Panc1 (cell line): ENCODE data around the gene WNT7B. TPM values are rescaled to one million over a fixed set of nuclear protein-coding genes. Genes with fewer than 3 reads are reported as not detected.
A peak's percentile ranks its signal among the peaks of the same experiment; 100 is the strongest.

Experiments used
- ATAC-seq: fragments of 200-7000 bp; cut with Tn5 transposase; 2 replicates; pipeline ENCODE4 v1.9.1; 2020; ENCODE audit warnings: mild to moderate bottlenecking, moderate library complexity
- BruUV-seq: library from RNA; stranded (reverse); fragments of 400-500 nt; replicated peaks from 2 replicates; lab custom pipeline; 2021; lab: Mats Ljungman, UMichigan
- CTCF ChIA-PET: fragments of 300-600 bp; sonication (Branson Sonifier 250); formaldehyde crosslinking; loops from one replicate; lab custom pipeline; 2022; ENCODE audit warnings: antibody characterized with exemption; lab: Charles Lee
- POLR2A ChIA-PET: fragments of 300-600 bp; sonication (Branson Sonifier 250); formaldehyde crosslinking; loops from one replicate; lab custom pipeline; 2022; ENCODE audit warnings: antibody characterized with exemption; lab: Charles Lee
- DNase-seq: peaks from one replicate; pipeline ENCODE4 v3.0.0-alpha.2; 2010; ENCODE audit warnings: low read depth, low spot score
- H3K27ac ChIP-seq: 2 replicates; pipeline ENCODE4 v1.5.1; 2011; ENCODE audit warnings: mild to moderate bottlenecking, low read length, inconsistent platforms
- H3K27me3 ChIP-seq: fragments of 200-500 bp; sonication (Bioruptor generic); 2 replicates; pipeline ENCODE4 v1.6.0; 2014; ENCODE audit warnings: low read length, inconsistent platforms; ENCODE audit not compliant: control insufficient read depth, insufficient read depth
- H3K36me3 ChIP-seq: fragments of 200-500 bp; sonication (Bioruptor generic); 2 replicates; pipeline ENCODE4 v1.5.1; 2014; ENCODE audit warnings: inconsistent platforms, mild to moderate bottlenecking, low read length, moderate library complexity; ENCODE audit not compliant: control insufficient read depth, insufficient read depth
- H3K4me1 ChIP-seq: 2 replicates; pipeline ENCODE4 v1.5.1; 2011; ENCODE audit warnings: inconsistent platforms, mild to moderate bottlenecking, low read length, moderate library complexity; ENCODE audit not compliant: control insufficient read depth, insufficient read depth
- H3K4me3 ChIP-seq, 2 experiments: 2 replicates each; pipeline ENCODE4 v1.5.1; 2011 to 2012; ENCODE audit warnings: low read depth in 2 of 2, low read length in 2 of 2, mild to moderate bottlenecking in 2 of 2, inconsistent platforms in 1 of 2, moderate library complexity in 1 of 2
- H3K9me3 ChIP-seq: fragments of 200-500 bp; sonication (Bioruptor generic); 2 replicates; pipeline ENCODE4 v1.5.1; 2014; ENCODE audit warnings: low read depth, mild to moderate bottlenecking, inconsistent platforms, low read length, moderate library complexity; ENCODE audit not compliant: control insufficient read depth, insufficient read depth
- POLR2AphosphoS5 ChIP-seq: IDR thresholded peaks from 2 replicates; pipeline ENCODE4 v1.6.1; 2012; ENCODE audit warnings: mild to moderate bottlenecking, low read depth, low read length, moderate library complexity
- REST ChIP-seq, 2 experiments: IDR thresholded peaks; 2 replicates each; pipeline ENCODE4 v1.6.1; 2011 to 2012; ENCODE audit warnings: low read depth in 2 of 2, control low read depth in 1 of 2, low read length in 1 of 2, mild to moderate bottlenecking in 1 of 2, moderate library complexity in 1 of 2; ENCODE audit not compliant: insufficient read depth in 1 of 2
- SIN3A ChIP-seq: IDR thresholded peaks from 2 replicates; pipeline ENCODE4 v1.6.1; 2012; ENCODE audit warnings: low read depth, mild to moderate bottlenecking, low read length, moderate library complexity, borderline replicate concordance; ENCODE audit not compliant: insufficient read depth
- TCF7L2 ChIP-seq: IDR thresholded peaks from 2 replicates; pipeline ENCODE4 v1.6.1; 2011; ENCODE audit warnings: mild to moderate bottlenecking, low read depth, low read length, inconsistent platforms
- in situ Hi-C: cut with HindIII; loops from 2 replicates; pipeline ENCODE4 v1.10.0; 2016; ENCODE audit warnings: low sequenced_read_pairs, low pct_unique_long_range_greater_than_20kb
- intact Hi-C: fragments of 100-400 bp; cut with micrococcal nuclease; formaldehyde crosslinking; loops from one replicate; pipeline ENCODE4 v1.10.0; 2022; ENCODE audit not compliant: unreplicated experiment
- total RNA-seq: library from RNA; stranded (reverse); gene quantifications from one replicate; pipeline ENCODE4 v1.2.1, GENCODE V29; 2021; ENCODE audit not compliant: unreplicated experiment
- TF ChIP-seq, protein P1 (sequence below): fragments of 450-650 bp; IDR thresholded peaks from 2 replicates; pipeline ENCODE4 v1.5.1; 2017; ENCODE audit warnings: mild to moderate bottlenecking

The WNT7B gene
- total RNA-seq, 1 experiment from 2014 or later: 52.1 TPM

- no TSS peak for BruUV-seq
- Histone ChIP-seq H3K4me1 (peaks cover 46% of the 10 kb centered on the region), H3K9me3 (peaks cover 7% of the 10 kb centered on the region; the same call in 1 of the 2 replicates), H3K36me3 (no peaks in the 10 kb centered on the region), H3K27me3 (no peaks in the 10 kb centered on the region), H3K27ac (peak overlapping the region; percentile 94; the same call in 1 of the 2 replicates), H3K4me3 (no peak overlapping the region)
- CTCF ChIA-PET: no interaction called here
- no peak for ATAC-seq
- intact Hi-C loops (loop anchor here (5.0 kb wide), 1 partner anchor 58 kb away; no protein-coding TSS in a partner anchor), in situ Hi-C loops (loop anchor here (25.0 kb wide), 1 partner anchor 303 kb away; no protein-coding TSS in a partner anchor)
- TF ChIP-seq, protein P1, sequence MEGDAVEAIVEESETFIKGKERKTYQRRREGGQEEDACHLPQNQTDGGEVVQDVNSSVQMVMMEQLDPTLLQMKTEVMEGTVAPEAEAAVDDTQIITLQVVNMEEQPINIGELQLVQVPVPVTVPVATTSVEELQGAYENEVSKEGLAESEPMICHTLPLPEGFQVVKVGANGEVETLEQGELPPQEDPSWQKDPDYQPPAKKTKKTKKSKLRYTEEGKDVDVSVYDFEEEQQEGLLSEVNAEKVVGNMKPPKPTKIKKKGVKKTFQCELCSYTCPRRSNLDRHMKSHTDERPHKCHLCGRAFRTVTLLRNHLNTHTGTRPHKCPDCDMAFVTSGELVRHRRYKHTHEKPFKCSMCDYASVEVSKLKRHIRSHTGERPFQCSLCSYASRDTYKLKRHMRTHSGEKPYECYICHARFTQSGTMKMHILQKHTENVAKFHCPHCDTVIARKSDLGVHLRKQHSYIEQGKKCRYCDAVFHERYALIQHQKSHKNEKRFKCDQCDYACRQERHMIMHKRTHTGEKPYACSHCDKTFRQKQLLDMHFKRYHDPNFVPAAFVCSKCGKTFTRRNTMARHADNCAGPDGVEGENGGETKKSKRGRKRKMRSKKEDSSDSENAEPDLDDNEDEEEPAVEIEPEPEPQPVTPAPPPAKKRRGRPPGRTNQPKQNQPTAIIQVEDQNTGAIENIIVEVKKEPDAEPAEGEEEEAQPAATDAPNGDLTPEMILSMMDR: no peak
- TF ChIP-seq REST (IDR thresholded peaks at IDR 0.05; ENCODE audit: insufficient read depth in 1 of 2, low read depth in 2 of 2, low read length in 1 of 2) (no peak), POLR2AphosphoS5 (no peak), SIN3A (no peak), TCF7L2 (no peak)
- no peak for DNase-seq
- POLR2A ChIA-PET: no interaction called here
Measured at GRCh38 chr22:46008836-46009596, 32.1 kb upstream of the WNT7B start.

DNA sequence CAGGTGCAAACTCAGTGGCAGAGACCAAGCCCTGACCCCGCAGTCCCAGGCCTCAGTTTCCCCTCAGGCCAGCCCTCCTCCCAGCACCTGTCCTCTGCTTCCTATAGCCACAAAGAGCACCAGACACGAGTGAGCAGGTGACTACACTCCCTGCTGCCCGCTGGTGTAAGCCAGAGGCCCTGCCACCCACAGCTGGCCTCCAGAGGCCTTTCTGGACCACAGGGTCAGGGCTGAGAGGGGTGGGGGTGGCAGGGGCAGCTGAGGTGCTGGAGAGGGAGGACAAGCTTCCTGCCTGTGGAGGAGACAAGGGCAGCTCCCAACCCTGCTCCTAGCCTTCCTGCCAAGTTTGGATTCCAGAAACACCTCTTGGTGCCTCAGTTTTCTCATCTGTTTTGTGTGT, 31.3 kb upstream of the WNT7B start:
- Histone ChIP-seq H3K9me3 (peaks cover 7% of the 10 kb centered on the region; the same call in 1 of the 2 replicates), H3K36me3 (no peaks in the 10 kb centered on the region), H3K27ac (peak overlapping the region; percentile 87; the same call in 1 of the 2 replicates), H3K27me3 (no peaks in the 10 kb centered on the region), H3K4me1 (peaks cover 46% of the 10 kb centered on the region), H3K4me3 (no peak overlapping the region)
- TF ChIP-seq SIN3A: no peak
- no peak for TF ChIP-seq TCF7L2
- TF ChIP-seq, protein P1: no peak
- TF ChIP-seq POLR2AphosphoS5: no peak
- no peak for TF ChIP-seq REST (IDR thresholded peaks at IDR 0.05; ENCODE audit: insufficient read depth in 1 of 2, low read depth in 2 of 2, low read length in 1 of 2)
- DNase-seq (no peak), ATAC-seq (no peak)
- POLR2A ChIA-PET: no interaction called here
- intact Hi-C loops (loop anchor here (5.0 kb wide), 1 partner anchor 59 kb away; no protein-coding TSS in a partner anchor), in situ Hi-C loops (loop anchor here (25.0 kb wide), 1 partner anchor 304 kb away; no protein-coding TSS in a partner anchor)
- no TSS peak for BruUV-seq
- CTCF ChIA-PET: no interaction called here
